CD4-positive, alpha-beta T cell treated with Interferon alpha-2 for 1 hour (primary cell): ENCODE measurements around the gene KY.

Experiments used
- DNase-seq, 2 donors: peaks; one replicate each; pipeline ENCODE4 v3.0.0-alpha.2; 2020 to 2022

KY gene

GRCh38 chr3:134644731-134645514 lies 5.9 kb downstream of the KY start:
- no peak for DNase-seq

- DNase-seq = no peak
Observed at GRCh38 chr3:134643150-134643675, 7.6 kb downstream of the KY start.

- no peak for DNase-seq
Observed at GRCh38 chr3:134642445-134643149, 8.2 kb downstream of the KY start.

GRCh38 chr3:134641671-134642300 lies 9.0 kb downstream of the KY start:
- no peak for DNase-seq

GRCh38 chr3:134640872-134641470 lies 9.9 kb downstream of the KY start:
- DNase-seq = no peak

GRCh38 chr3:134640378-134640777 lies 10.4 kb downstream of the KY start:
- no peak for DNase-seq

GRCh38 chr3:134638385-134639030 lies 12.3 kb downstream of the KY start:
- no peak for DNase-seq

GRCh38 chr3:134636406-134636805 lies 14.4 kb downstream of the KY start:
- DNase-seq = no peak

GRCh38 chr3:134630506-134630905 lies 20.3 kb downstream of the KY start:
- no peak for DNase-seq

- DNase-seq = no peak
Observed at GRCh38 chr3:134628884-134629283, 21.9 kb downstream of the KY start.

- no peak for DNase-seq
Observed at GRCh38 chr3:134627831-134628230, 23.0 kb downstream of the KY start.

GRCh38 chr3:134625885-134626741 lies 24.7 kb downstream of the KY start:
- no peak for DNase-seq

- no peak for DNase-seq
Observed at GRCh38 chr3:134625462-134625861, 25.4 kb downstream of the KY start.

GRCh38 chr3:134624537-134625287 lies 26.1 kb downstream of the KY start:
- DNase-seq = no peak

- no peak for DNase-seq
Observed at GRCh38 chr3:134623615-134624245, 27.1 kb downstream of the KY start.

- no peak for DNase-seq
Observed at GRCh38 chr3:134622806-134623365, 27.9 kb downstream of the KY start.

- DNase-seq = no peak
Observed at GRCh38 chr3:134621854-134622253, 29.0 kb downstream of the KY start.

- no peak for DNase-seq
Observed at GRCh38 chr3:134620476-134621115, 30.2 kb downstream of the KY start.

GRCh38 chr3:134619884-134620445 lies 30.9 kb downstream of the KY start:
- DNase-seq = no peak
